HG03139 (cell line): ENCODE data around the gene KIAA0319L.
"Not testable (repeated sequence)": the region's sequence is repeated elsewhere in the genome, so short reads cannot be mapped to it uniquely, and the experiment has no call there.

Experiments
- ATAC-seq: cut with Tn5 transposase; IDR thresholded peaks from one replicate; pipeline ENCODE4 v1.9.1; 2021; ENCODE audit not compliant: unreplicated experiment

Gene KIAA0319L

GRCh38 chr1:35585281-35585680 lies 28.1 kb upstream of the KIAA0319L start:
- no peak for ATAC-seq

- not testable (repeated sequence) for ATAC-seq
Observed at GRCh38 chr1:35581621-35582020, 24.4 kb upstream of the KIAA0319L start.

- no peak for ATAC-seq
Observed at GRCh38 chr1:35580949-35581388, 23.8 kb upstream of the KIAA0319L start.

- peak; percentile 74 for ATAC-seq
Observed at GRCh38 chr1:35577071-35577998, 20.1 kb upstream of the KIAA0319L start.

GRCh38 chr1:35576766-35577070 lies 19.5 kb upstream of the KIAA0319L start:
- ATAC-seq: not testable (repeated sequence)

- no peak for ATAC-seq
Observed at GRCh38 chr1:35576061-35576765, 19.0 kb upstream of the KIAA0319L start.

- ATAC-seq: no peak
Observed at GRCh38 chr1:35575416-35575958, 18.3 kb upstream of the KIAA0319L start.

GRCh38 chr1:35574655-35575415 lies 17.6 kb upstream of the KIAA0319L start:
- ATAC-seq: no peak

- no peak for ATAC-seq
Observed at GRCh38 chr1:35574125-35574654, 17.0 kb upstream of the KIAA0319L start.

- ATAC-seq: no peak
Observed at GRCh38 chr1:35573198-35574124, 16.3 kb upstream of the KIAA0319L start, which contains the start of gene TFAP2E. TSS of gene TFAP2E (plus strand) at chr1:35573314. CDS start at chr1:35573578, 264 bp downstream.

GRCh38 chr1:35572296-35572695 lies 15.1 kb upstream of the KIAA0319L start:
- no peak for ATAC-seq

- ATAC-seq: no peak
Observed at GRCh38 chr1:35571263-35571662, 14.1 kb upstream of the KIAA0319L start.

- no peak for ATAC-seq
Observed at GRCh38 chr1:35570589-35571137, 13.5 kb upstream of the KIAA0319L start.

GRCh38 chr1:35569936-35570335 lies 12.7 kb upstream of the KIAA0319L start:
- no peak for ATAC-seq

GRCh38 chr1:35568975-35569395 lies 11.8 kb upstream of the KIAA0319L start:
- no peak for ATAC-seq

GRCh38 chr1:35567947-35568558 lies 10.8 kb upstream of the KIAA0319L start:
- no peak for ATAC-seq

GRCh38 chr1:35565742-35566133 lies 8.5 kb upstream of the KIAA0319L start:
- ATAC-seq: no peak

GRCh38 chr1:35564884-35565741 lies 7.9 kb upstream of the KIAA0319L start:
- ATAC-seq: no peak
